ENCODE data around the gene SLC1A3. TPM values are rescaled to one million over a fixed set of nuclear protein-coding genes. Genes with fewer than 3 reads are reported as not detected.

SLC1A3 gene
- total RNA-seq, 1 donor from 2014 or later = 8.5 TPM

- Histone ChIP-seq H3K27ac (peak overlapping the region; percentile 11), H4K20me1 (ENCODE audit: low read depth) (no peaks in the 10 kb centered on the region), H3K4me3 (no peak overlapping the region), H3K4me1 (peaks cover 15% of the 10 kb centered on the region), H3K9ac (no peak overlapping the region), H3K36me3 (no peaks in the 10 kb centered on the region), H3K79me2 (ENCODE audit: low read depth) (no peaks in the 10 kb centered on the region), H3F3A (ENCODE audit: low read depth) (peaks cover 19% of the 10 kb centered on the region), H2AFZ (replicated peaks) (no peak overlapping the region), H3K4me2 (peak overlapping the region; percentile 13), H3K27me3 (no peaks in the 10 kb centered on the region), H3K9me3 (ENCODE audit: low read depth) (no peaks in the 10 kb centered on the region)
- peak; percentile 50 for DNase-seq (ENCODE audit: low spot score)
- Mint-ChIP-seq H3K4me3 (peak overlapping the region; percentile 53), H3K9me3 (peaks cover 2% of the 10 kb centered on the region), H3K4me1 (peaks cover 26% of the 10 kb centered on the region), H3K27ac (peak overlapping the region; percentile 90), H3K27me3 (ENCODE audit: insufficient read depth, low read depth) (peaks cover 6% of the 10 kb centered on the region), H3K36me3 (no peaks in the 10 kb centered on the region)
- TF ChIP-seq EZH2phosphoT487 (IDR thresholded peaks at IDR 0.05) (no peak), CTCF (IDR thresholded peaks at IDR 0.05) (no peak), EZH2 (IDR thresholded peaks at IDR 0.05) (no peak)
Measured at GRCh38 chr5:36590513-36591286, 15.7 kb upstream of the SLC1A3 start.

DNA sequence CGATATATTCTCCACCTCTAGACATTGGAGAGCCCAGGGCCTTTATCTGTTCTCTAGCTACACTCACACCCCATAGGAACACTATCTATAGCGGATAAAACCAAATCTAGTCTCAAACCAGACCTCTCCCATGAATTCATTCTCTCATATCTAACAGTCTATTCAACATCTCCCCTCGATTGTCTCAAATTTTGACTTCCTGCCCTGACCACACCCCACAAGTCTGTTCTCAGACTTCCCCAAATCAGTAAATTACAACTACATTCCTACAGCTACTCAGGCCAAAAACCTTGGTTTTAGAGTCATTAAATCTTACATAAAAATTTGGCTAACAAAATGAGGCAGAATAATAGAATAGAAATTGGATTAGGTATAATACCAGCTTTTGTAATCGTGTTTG, 12.5 kb upstream of the SLC1A3 start:
- no peak overlapping the region for H3K27ac Mint-ChIP-seq
- peaks cover 23% of the 10 kb centered on the region for H3K4me1 Mint-ChIP-seq
- no peaks in the 10 kb centered on the region for H3K9me3 ChIP-seq (ENCODE audit: low read depth)
- H3K27ac ChIP-seq = no peak overlapping the region
- H3K79me2 ChIP-seq (ENCODE audit: low read depth) = no peaks in the 10 kb centered on the region
- H3K9me3 Mint-ChIP-seq = peaks cover 17% of the 10 kb centered on the region
- H2AFZ ChIP-seq (replicated peaks) = no peak overlapping the region
- DNase-seq (ENCODE audit: low spot score) = no peak
- H3K4me3 Mint-ChIP-seq = no peak overlapping the region
- H4K20me1 ChIP-seq (ENCODE audit: low read depth) = no peaks in the 10 kb centered on the region
- no peak overlapping the region for H3K4me2 ChIP-seq
- H3K27me3 Mint-ChIP-seq (ENCODE audit: insufficient read depth, low read depth) = peaks cover 6% of the 10 kb centered on the region
- H3K36me3 ChIP-seq = no peaks in the 10 kb centered on the region
- H3K4me3 ChIP-seq = no peak overlapping the region
- H3K4me1 ChIP-seq = peaks cover 15% of the 10 kb centered on the region
- TF ChIP-seq CTCF (IDR thresholded peaks at IDR 0.05) (no peak), EZH2phosphoT487 (IDR thresholded peaks at IDR 0.05) (no peak), EZH2 (IDR thresholded peaks at IDR 0.05) (no peak)
- H3F3A ChIP-seq (ENCODE audit: low read depth) = peaks cover 19% of the 10 kb centered on the region
- peaks cover 4% of the 10 kb centered on the region for H3K36me3 Mint-ChIP-seq
- H3K27me3 ChIP-seq = no peaks in the 10 kb centered on the region
- no peak overlapping the region for H3K9ac ChIP-seq

GRCh38 chr5:36596247-36596646, 10.2 kb upstream of the SLC1A3 start:
- Histone ChIP-seq H3K27me3 (no peaks in the 10 kb centered on the region), H3K9me3 (ENCODE audit: low read depth) (no peaks in the 10 kb centered on the region), H3K27ac (no peak overlapping the region), H3K4me3 (no peak overlapping the region), H3K4me2 (no peak overlapping the region), H3F3A (ENCODE audit: low read depth) (peaks cover 7% of the 10 kb centered on the region), H3K4me1 (peaks cover 5% of the 10 kb centered on the region), H3K36me3 (no peaks in the 10 kb centered on the region), H2AFZ (replicated peaks) (no peak overlapping the region), H4K20me1 (ENCODE audit: low read depth) (no peaks in the 10 kb centered on the region), H3K79me2 (ENCODE audit: low read depth) (no peaks in the 10 kb centered on the region), H3K9ac (no peak overlapping the region)
- TF ChIP-seq CTCF (IDR thresholded peaks at IDR 0.05) (no peak), EZH2 (IDR thresholded peaks at IDR 0.05) (no peak), EZH2phosphoT487 (IDR thresholded peaks at IDR 0.05) (no peak)
- peaks cover 3% of the 10 kb centered on the region for H3K27me3 Mint-ChIP-seq (ENCODE audit: insufficient read depth, low read depth)
- H3K36me3 Mint-ChIP-seq = peaks cover 4% of the 10 kb centered on the region
- H3K9me3 Mint-ChIP-seq = peaks cover 19% of the 10 kb centered on the region
- no peak overlapping the region for H3K4me3 Mint-ChIP-seq
- no peak overlapping the region for H3K27ac Mint-ChIP-seq
- H3K4me1 Mint-ChIP-seq = peaks cover 15% of the 10 kb centered on the region
- no peak for DNase-seq (ENCODE audit: low spot score)
